ENCODE measurements around the gene DYRK1A. TPM values are rescaled to one million over a fixed set of nuclear protein-coding genes. Genes with fewer than 3 reads are reported as not detected.

DYRK1A gene
- total and polyA plus RNA-seq, 10 of the 15 experiments (the other 5 are each of a cell fraction or from before 2014, with no cell fraction given): 2.4 to 68.6 (median 30.7) TPM

- H2AFZ ChIP-seq (ENCODE audit: control insufficient read depth, low read depth, low read length): no peak overlapping the region
- peaks cover 98% of the 10 kb centered on the region for H3K79me2 ChIP-seq (ENCODE audit: control insufficient read depth, insufficient read depth, low read length)
- H3K9me3 ChIP-seq (replicated peaks; ENCODE audit: control insufficient read depth, insufficient read depth, low read length): no peaks in the 10 kb centered on the region
- H3K4me3 ChIP-seq: no peak overlapping the region
- no peak for TF ChIP-seq HDAC6 (IDR thresholded peaks at IDR 0.05; ENCODE audit: unreplicated experiment)
- TF ChIP-seq RUNX3 (IDR thresholded peaks at IDR 0.05; ENCODE audit: low read length): no peak
- no peak for TF ChIP-seq SMARCA5 (IDR thresholded peaks at IDR 0.05)
- TF ChIP-seq JUNB (IDR thresholded peaks at IDR 0.05): no peak
- no peak for TF ChIP-seq ATF3 (IDR thresholded peaks at IDR 0.05; ENCODE audit: borderline replicate concordance, extremely low read depth, low read depth, low read length)
- no peak for TF ChIP-seq CHD1 (IDR thresholded peaks at IDR 0.05; ENCODE audit: low read depth, low read length)
- no peak for TF ChIP-seq EP300 (IDR thresholded peaks at IDR 0.05; ENCODE audit: borderline replicate concordance in 1 of 2, control insufficient read depth in 1 of 2, low read depth in 2 of 2, low read length in 2 of 2)
- no peak for TF ChIP-seq NFYA (IDR thresholded peaks at IDR 0.05; ENCODE audit: borderline replicate concordance, low read depth, low read length)
- no TSS peak for BruUV-seq (replicated peaks)
- no peak overlapping the region for H3K27ac ChIP-seq (ENCODE audit: control insufficient read depth, insufficient read depth)
- no peak overlapping the region for H3K4me2 ChIP-seq (ENCODE audit: control insufficient read depth, insufficient read depth)
- H3K27me3 ChIP-seq (replicated peaks in 1 of 2; ENCODE audit: control insufficient read depth in 2 of 2, insufficient read depth in 2 of 2, low read length in 1 of 2): no peaks in the 10 kb centered on the region
- intact Hi-C loops (cut with micrococcal nuclease; ENCODE audit: unreplicated experiment) (no loop called here), in situ Hi-C loops (cut with MboI) (no loop called here)
- RAD21 ChIA-PET (ENCODE audit: unreplicated experiment): no interaction called here
- SMC1A ChIA-PET (ENCODE audit: uncharacterized antibody, unreplicated experiment): interaction anchor here (0.6 to 3.6 kb wide), 4 partner anchors 9 to 106 kb away, joined by 3 to 62 read pairs (median 4); no protein-coding TSS in a partner anchor
- CTCF ChIA-PET: interaction anchor here (0.8 to 1.6 kb wide), 2 partner anchors 9 to 39 kb away, joined by 3 to 4 read pairs; no protein-coding TSS in a partner anchor
- no peak for FAIRE-seq
- no peaks in the 10 kb centered on the region; a peak in 2 of 4 replicates for H3K36me3 ChIP-seq (ENCODE audit: control insufficient read depth in 2 of 2, insufficient read depth in 2 of 2, low read length in 1 of 2)
- peaks cover 3% of the 10 kb centered on the region; the same call in 1 of the 2 replicates for H4K20me1 ChIP-seq (ENCODE audit: control insufficient read depth, insufficient read depth)
- WGBS (ENCODE audit: insufficient coverage, insufficient replicate concordance, low lambda C conversion rate, missing lambda C conversion rate): 92% methylated on average over 8 of the region's 9 CpGs
- no peak for DNase-seq (ENCODE audit: low read depth, low spot score)
- peaks cover 53% of the 10 kb centered on the region for H3K4me1 ChIP-seq (ENCODE audit: control insufficient read depth, insufficient read depth, low read length)
- ATAC-seq: no peak
- POLR2A ChIA-PET: interaction anchor here (0.6 to 1.5 kb wide), 4 partner anchors 12 to 158 kb away, joined by 3 to 6 read pairs (median 4); no protein-coding TSS in a partner anchor
- H3K9ac ChIP-seq (ENCODE audit: control insufficient read depth, insufficient read depth, low read length): no peak overlapping the region
Observed at GRCh38 chr21:37410639-37411038, 44.1 kb downstream of the DYRK1A start.

All from GM12878 (cell line).